Fibroblast of lung (primary cell): ENCODE results near the gene SORCS2. TPM values are rescaled to one million over a fixed set of nuclear protein-coding genes. Genes with fewer than 3 reads are reported as not detected.

ENCODE experiments used
- DNase-seq, 2 donors: peaks; one replicate each; pipeline versions ENCODE4 v3.0.0 to v3.0.0-alpha.2; 2010; ENCODE audit warnings: low read depth in 2 of 2
- H2AFZ ChIP-seq: 2 replicates; pipeline ENCODE4 v1.5.1; 2012; ENCODE audit warnings: low read length, control low read depth, inconsistent platforms
- H3K27ac ChIP-seq: 2 replicates; pipeline ENCODE4 v1.5.1; 2011; ENCODE audit warnings: low read length, control low read depth; ENCODE audit not compliant: insufficient read depth
- H3K27me3 ChIP-seq: 2 replicates; pipeline ENCODE4 v1.5.1; 2011; ENCODE audit warnings: mild to moderate bottlenecking, low read length; ENCODE audit not compliant: control insufficient read depth, insufficient read depth
- H3K36me3 ChIP-seq: 2 replicates; pipeline ENCODE4 v1.5.1; 2011; ENCODE audit warnings: low read length; ENCODE audit not compliant: control insufficient read depth, insufficient read depth
- H3K4me1 ChIP-seq: 2 replicates; pipeline ENCODE4 v1.5.1; 2011; ENCODE audit warnings: low read length; ENCODE audit not compliant: control insufficient read depth, insufficient read depth; ENCODE audit errors: extremely low read depth
- H3K4me2 ChIP-seq: 2 replicates; pipeline ENCODE4 v1.5.1; 2011; ENCODE audit warnings: low read length, control low read depth; ENCODE audit not compliant: insufficient read depth; ENCODE audit errors: extremely low read depth
- H3K4me3 ChIP-seq, 4 experiments: fragments of 200-600 bp in 1 of 4; sonication (generic) in 1 of 4; replicated peaks in 1 of 4; 2 replicates each; pipeline ENCODE4 v1.5.1; 2011 to 2016; ENCODE audit warnings: low read length in 4 of 4, low read depth in 3 of 4, mild to moderate bottlenecking in 3 of 4, control low read depth in 2 of 4, inconsistent platforms in 1 of 4, mixed read lengths in 1 of 4; ENCODE audit not compliant: insufficient read depth in 1 of 4; ENCODE audit errors: control extremely low read depth in 1 of 4
- H3K79me2 ChIP-seq: 2 replicates; pipeline ENCODE4 v1.5.1; 2012; ENCODE audit warnings: mild to moderate bottlenecking, low read length, inconsistent platforms; ENCODE audit not compliant: control insufficient read depth, insufficient read depth
- H3K9ac ChIP-seq: 2 replicates; pipeline ENCODE4 v1.5.1; 2011; ENCODE audit warnings: mild to moderate bottlenecking, low read length, control low read depth; ENCODE audit not compliant: insufficient read depth
- H3K9me3 ChIP-seq: 2 replicates; pipeline ENCODE4 v1.5.1; 2012; ENCODE audit warnings: low read depth, low read length; ENCODE audit not compliant: control insufficient read depth, insufficient read depth
- H4K20me1 ChIP-seq: 2 replicates; pipeline ENCODE4 v1.5.1; 2011; ENCODE audit warnings: low read length; ENCODE audit not compliant: control insufficient read depth, insufficient read depth; ENCODE audit errors: extremely low read depth
- EZH2 ChIP-seq: IDR thresholded peaks from 2 replicates; pipeline ENCODE4 v1.5.1; 2012; ENCODE audit warnings: low read length, control low read depth, mild to moderate bottlenecking; ENCODE audit errors: missing control alignments
- polyA plus RNA-seq, 2 donors: library from polyadenylated mRNA; depleted of rRNA in 1 of 2; stranded (reverse) in 1 of 2; unstranded in 1 of 2; fragments of >200 nt; gene quantifications; 2 replicates each; pipeline ENCODE4 v1.2.1, GENCODE V29; 2011 to 2012; ENCODE audit warnings: missing spikeins in 1 of 2
- total RNA-seq: library from RNA; depleted of rRNA; stranded (reverse); fragments of >200 nt; gene quantifications from 2 replicates; pipeline ENCODE4 v1.2.1, GENCODE V29; 2014
- TF ChIP-seq, protein P1 (sequence below), 2 donors: IDR thresholded peaks in 1 of 2; conservative IDR thresholded peaks in 1 of 2; 1 replicate in 1 of 2; 2 replicates in 1 of 2; pipeline ENCODE4 v1.5.1; 2011 to 2012; ENCODE audit warnings: low read length in 2 of 2, control low read depth in 1 of 2, inconsistent platforms in 1 of 2, low read depth in 1 of 2, mild to moderate bottlenecking in 1 of 2

Gene SORCS2
- total and polyA plus RNA-seq, 2 donors (not counting 1 experiment from before 2014, with no cell fraction given), result 0.17 to 0.41 TPM

DNA sequence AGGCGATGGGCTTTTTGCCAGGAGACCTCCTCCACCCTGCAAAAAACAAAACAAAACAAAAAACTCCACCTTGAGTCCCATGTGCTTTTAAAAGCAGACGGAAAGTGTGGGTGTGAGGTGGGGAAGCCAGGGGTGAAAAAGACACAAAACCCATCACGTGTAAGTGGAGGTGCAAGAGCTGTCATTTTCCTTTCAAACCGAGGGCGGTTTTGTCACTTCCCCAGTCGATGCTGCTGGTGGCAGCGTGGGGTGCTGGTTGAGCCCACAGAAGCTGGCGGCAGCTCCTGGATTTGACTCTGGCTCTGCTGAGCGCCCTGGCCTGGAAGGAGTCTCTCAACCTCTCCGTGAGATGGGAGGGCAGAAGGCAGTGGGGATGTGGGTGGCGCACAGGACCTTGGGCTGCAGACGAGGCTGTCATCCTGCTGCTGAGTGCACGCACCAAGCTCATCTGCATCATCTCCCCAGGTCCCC, 132.3 kb downstream of the SORCS2 start:
- DNase-seq, result no peak
- H3K27me3 ChIP-seq, result peaks cover 2% of the 10 kb centered on the region
- no peak overlapping the region for H3K9ac ChIP-seq
- H3K27ac ChIP-seq, result no peak overlapping the region
- H3K36me3 ChIP-seq, result no peaks in the 10 kb centered on the region
- no peaks in the 10 kb centered on the region for H3K9me3 ChIP-seq
- H3K4me1 ChIP-seq, result no peaks in the 10 kb centered on the region
- no peak overlapping the region for H3K4me2 ChIP-seq
- H3K79me2 ChIP-seq, result no peaks in the 10 kb centered on the region
- H3K4me3 ChIP-seq, result no peak overlapping the region
- H2AFZ ChIP-seq, result no peak overlapping the region
- TF ChIP-seq EZH2, result no peak
- TF ChIP-seq, protein P1, sequence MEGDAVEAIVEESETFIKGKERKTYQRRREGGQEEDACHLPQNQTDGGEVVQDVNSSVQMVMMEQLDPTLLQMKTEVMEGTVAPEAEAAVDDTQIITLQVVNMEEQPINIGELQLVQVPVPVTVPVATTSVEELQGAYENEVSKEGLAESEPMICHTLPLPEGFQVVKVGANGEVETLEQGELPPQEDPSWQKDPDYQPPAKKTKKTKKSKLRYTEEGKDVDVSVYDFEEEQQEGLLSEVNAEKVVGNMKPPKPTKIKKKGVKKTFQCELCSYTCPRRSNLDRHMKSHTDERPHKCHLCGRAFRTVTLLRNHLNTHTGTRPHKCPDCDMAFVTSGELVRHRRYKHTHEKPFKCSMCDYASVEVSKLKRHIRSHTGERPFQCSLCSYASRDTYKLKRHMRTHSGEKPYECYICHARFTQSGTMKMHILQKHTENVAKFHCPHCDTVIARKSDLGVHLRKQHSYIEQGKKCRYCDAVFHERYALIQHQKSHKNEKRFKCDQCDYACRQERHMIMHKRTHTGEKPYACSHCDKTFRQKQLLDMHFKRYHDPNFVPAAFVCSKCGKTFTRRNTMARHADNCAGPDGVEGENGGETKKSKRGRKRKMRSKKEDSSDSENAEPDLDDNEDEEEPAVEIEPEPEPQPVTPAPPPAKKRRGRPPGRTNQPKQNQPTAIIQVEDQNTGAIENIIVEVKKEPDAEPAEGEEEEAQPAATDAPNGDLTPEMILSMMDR (conservative IDR thresholded peaks at IDR 0.05 in 1 of 2, IDR thresholded peaks at IDR 0.05 in 1 of 2; ENCODE audit: low read depth in 1 of 2, low read length in 2 of 2), result no peak
- H4K20me1 ChIP-seq, result no peaks in the 10 kb centered on the region

DNA sequence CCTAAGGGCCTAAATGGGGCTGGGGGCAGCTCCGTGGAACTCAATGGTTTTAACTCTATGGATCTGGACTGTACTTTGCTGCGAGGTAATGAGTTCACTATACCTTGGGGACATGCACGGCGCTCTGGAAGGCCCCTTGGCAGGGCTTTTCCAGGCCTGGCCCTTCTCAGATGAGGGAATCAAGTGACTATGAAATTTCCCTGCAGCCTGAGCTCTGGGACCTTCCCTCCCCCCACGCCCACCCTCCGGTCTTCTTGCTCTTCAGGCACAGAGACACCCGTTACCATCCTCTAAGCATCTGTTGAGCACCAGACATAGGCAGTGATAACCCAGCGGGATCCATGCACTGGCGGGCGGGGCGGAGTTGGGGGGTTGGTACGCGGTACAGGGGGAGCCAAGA, 133.2 kb downstream of the SORCS2 start:
- H3K4me2 ChIP-seq, result no peak overlapping the region
- H2AFZ ChIP-seq, result no peak overlapping the region
- no peaks in the 10 kb centered on the region for H3K4me1 ChIP-seq
- H3K4me3 ChIP-seq, result no peak overlapping the region
- H3K9ac ChIP-seq, result no peak overlapping the region
- H3K79me2 ChIP-seq, result no peaks in the 10 kb centered on the region
- H3K36me3 ChIP-seq, result no peaks in the 10 kb centered on the region
- DNase-seq, result no peak
- no peaks in the 10 kb centered on the region for H4K20me1 ChIP-seq
- no peaks in the 10 kb centered on the region for H3K9me3 ChIP-seq
- TF ChIP-seq, protein P1 (conservative IDR thresholded peaks at IDR 0.05 in 1 of 2, IDR thresholded peaks at IDR 0.05 in 1 of 2; ENCODE audit: low read depth in 1 of 2, low read length in 2 of 2), result no peak
- no peak for TF ChIP-seq EZH2
- H3K27me3 ChIP-seq, result peaks cover 2% of the 10 kb centered on the region
- H3K27ac ChIP-seq, result no peak overlapping the region

DNA sequence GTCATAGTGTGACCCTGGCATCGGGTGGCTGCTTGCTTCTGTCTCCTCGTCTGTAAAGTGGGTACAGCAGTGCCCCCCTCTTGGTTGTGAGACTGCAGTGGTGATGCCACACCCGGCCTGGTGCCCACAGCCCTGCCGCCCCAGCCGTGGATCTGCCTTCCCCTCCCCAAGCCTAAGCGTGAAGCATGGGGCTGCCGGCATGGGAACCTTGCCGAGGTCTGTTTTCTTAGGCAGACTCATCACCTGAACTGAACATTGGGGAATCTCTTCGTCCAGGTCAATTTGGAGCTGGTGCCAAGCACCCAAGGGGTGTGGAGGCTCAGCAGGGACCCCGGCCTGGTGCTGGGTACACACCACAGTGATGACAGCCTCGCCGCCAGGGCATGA, 134.0 kb downstream of the SORCS2 start:
- peaks cover 2% of the 10 kb centered on the region for H3K27me3 ChIP-seq
- no peaks in the 10 kb centered on the region for H4K20me1 ChIP-seq
- no peaks in the 10 kb centered on the region for H3K4me1 ChIP-seq
- no peaks in the 10 kb centered on the region for H3K79me2 ChIP-seq
- no peak overlapping the region for H3K27ac ChIP-seq
- no peaks in the 10 kb centered on the region for H3K9me3 ChIP-seq
- H3K36me3 ChIP-seq, result no peaks in the 10 kb centered on the region
- H3K4me2 ChIP-seq, result no peak overlapping the region
- TF ChIP-seq, protein P1 (conservative IDR thresholded peaks at IDR 0.05 in 1 of 2, IDR thresholded peaks at IDR 0.05 in 1 of 2; ENCODE audit: low read depth in 1 of 2, low read length in 2 of 2), result no peak
- TF ChIP-seq EZH2, result no peak
- H3K9ac ChIP-seq, result no peak overlapping the region
- H2AFZ ChIP-seq, result no peak overlapping the region
- DNase-seq, result no peak
- no peak overlapping the region for H3K4me3 ChIP-seq
